ENCODE results near the gene ERCC6.

ERCC6 gene

GRCh38 chr10:49505589-49505988 lies 33.3 kb downstream of the ERCC6 start:
- TF ChIP-seq EP300 (IDR thresholded peaks at IDR 0.05; ENCODE audit: borderline replicate concordance) (no peak), YY1 (IDR thresholded peaks at IDR 0.05; ENCODE audit: low read depth) (no peak), MAX (IDR thresholded peaks at IDR 0.05) (no peak), TAF1 (IDR thresholded peaks at IDR 0.05; ENCODE audit: low read depth) (no peak), TCF12 (IDR thresholded peaks at IDR 0.05; ENCODE audit: low read depth) (no peak), REST (IDR thresholded peaks at IDR 0.05; ENCODE audit: low read depth) (no peak), TEAD4 (IDR thresholded peaks at IDR 0.05) (no peak), RAD21 (IDR thresholded peaks at IDR 0.05; ENCODE audit: low read depth) (no peak), EGR1 (IDR thresholded peaks at IDR 0.05) (no peak)

GRCh38 chr10:49505076-49505475 lies 33.8 kb downstream of the ERCC6 start:
- TF ChIP-seq USF1 (IDR thresholded peaks at IDR 0.05): no peak
- TF ChIP-seq YY1 (IDR thresholded peaks at IDR 0.05; ENCODE audit: low read depth): no peak
- TF ChIP-seq TEAD4 (IDR thresholded peaks at IDR 0.05): no peak
- TF ChIP-seq TCF12 (IDR thresholded peaks at IDR 0.05; ENCODE audit: low read depth): no peak
- no peak for TF ChIP-seq REST (IDR thresholded peaks at IDR 0.05; ENCODE audit: low read depth)
- TF ChIP-seq TAF1 (IDR thresholded peaks at IDR 0.05; ENCODE audit: low read depth): no peak
- no peak for TF ChIP-seq FOXM1 (IDR thresholded peaks at IDR 0.05; ENCODE audit: borderline replicate concordance, low read depth)
- TF ChIP-seq RAD21 (IDR thresholded peaks at IDR 0.05; ENCODE audit: low read depth): no peak
- no peak for TF ChIP-seq EGR1 (IDR thresholded peaks at IDR 0.05)

GRCh38 chr10:49504528-49504927 lies 34.4 kb downstream of the ERCC6 start:
- no peak for TF ChIP-seq TEAD4 (IDR thresholded peaks at IDR 0.05)
- no peak for TF ChIP-seq EP300 (IDR thresholded peaks at IDR 0.05; ENCODE audit: borderline replicate concordance)
- TF ChIP-seq FOXM1 (IDR thresholded peaks at IDR 0.05; ENCODE audit: borderline replicate concordance, low read depth): no peak
- no peak for TF ChIP-seq CEBPB (IDR thresholded peaks at IDR 0.05)
- no peak for TF ChIP-seq USF1 (IDR thresholded peaks at IDR 0.05)
- no peak for TF ChIP-seq MAX (IDR thresholded peaks at IDR 0.05)
- TF ChIP-seq REST (IDR thresholded peaks at IDR 0.05; ENCODE audit: low read depth): no peak
- no peak for TF ChIP-seq RAD21 (IDR thresholded peaks at IDR 0.05; ENCODE audit: low read depth)
- TF ChIP-seq TCF12 (IDR thresholded peaks at IDR 0.05; ENCODE audit: low read depth): no peak
- TF ChIP-seq NFIC (IDR thresholded peaks at IDR 0.05): no peak
- no peak for TF ChIP-seq ZBTB7A (IDR thresholded peaks at IDR 0.05; ENCODE audit: low read depth)
- no peak for TF ChIP-seq EGR1 (IDR thresholded peaks at IDR 0.05)
- no peak for TF ChIP-seq CREB1 (IDR thresholded peaks at IDR 0.05; ENCODE audit: low read depth)
- no peak for TF ChIP-seq TAF1 (IDR thresholded peaks at IDR 0.05; ENCODE audit: low read depth)
- no peak for TF ChIP-seq YY1 (IDR thresholded peaks at IDR 0.05; ENCODE audit: low read depth)

- TF ChIP-seq EGR1 (IDR thresholded peaks at IDR 0.05): no peak
- TF ChIP-seq CREB1 (IDR thresholded peaks at IDR 0.05; ENCODE audit: low read depth): no peak
- peak; percentile 14; the same call in 1 of the 2 replicates for TF ChIP-seq NFIC (IDR thresholded peaks at IDR 0.05)
- TF ChIP-seq TCF12 (IDR thresholded peaks at IDR 0.05; ENCODE audit: low read depth): no peak
- no peak for TF ChIP-seq REST (IDR thresholded peaks at IDR 0.05; ENCODE audit: low read depth)
- no peak for TF ChIP-seq EP300 (IDR thresholded peaks at IDR 0.05; ENCODE audit: borderline replicate concordance)
- TF ChIP-seq RAD21 (IDR thresholded peaks at IDR 0.05; ENCODE audit: low read depth): no peak
Observed at GRCh38 chr10:49502358-49502757, 36.6 kb downstream of the ERCC6 start.

Measured in Ishikawa (cell line).